HEK293T (cell line): Measurements from ENCODE around the gene HOXD4.

Experiments used
- CTCF ChIA-PET: fragments of 350-600 bp; formaldehyde crosslinking; extraction: SDS; loops from one replicate; lab custom pipeline; 2021; ENCODE audit warnings: antibody characterized with exemption, inconsistent platforms; lab: Yijun Ruan, JAX
- POLR2A ChIA-PET: fragments of 350-600 bp; formaldehyde crosslinking; extraction: SDS; loops from one replicate; lab custom pipeline; 2020; ENCODE audit warnings: antibody characterized with exemption, inconsistent platforms; lab: Yijun Ruan, JAX
- DNase-seq: peaks from one replicate; pipeline ENCODE4 v3.0.0; 2012; ENCODE audit warnings: mixed read lengths; ENCODE audit errors: extremely low spot score
- ARNT ChIP-seq: fragments of 450-650 bp; IDR thresholded peaks from 2 replicates; pipeline ENCODE4 v1.6.1; 2017; ENCODE audit warnings: mild to moderate bottlenecking
- BHLHE40 ChIP-seq: fragments of 450-650 bp; IDR thresholded peaks from 2 replicates; pipeline ENCODE4 v1.6.1; 2016; ENCODE audit warnings: mild to moderate bottlenecking, moderate library complexity, borderline replicate concordance
- CTBP1 ChIP-seq: fragments of 450-650 bp; IDR thresholded peaks from 2 replicates; pipeline ENCODE4 v1.6.1; 2016; ENCODE audit warnings: borderline replicate concordance
- ELF4 ChIP-seq: fragments of 450-650 bp; IDR thresholded peaks from 2 replicates; pipeline ENCODE4 v1.6.1; 2017; ENCODE audit warnings: antibody characterized with exemption
- FOXA1 ChIP-seq: fragments of 450-650 bp; IDR thresholded peaks from 2 replicates; pipeline ENCODE4 v1.6.1; 2016; ENCODE audit warnings: mild to moderate bottlenecking
- FOXK2 ChIP-seq: fragments of 450-650 bp; IDR thresholded peaks from 2 replicates; pipeline ENCODE4 v1.6.1; 2016; ENCODE audit warnings: mild to moderate bottlenecking
- FOXM1 ChIP-seq: fragments of 450-650 bp; IDR thresholded peaks from 2 replicates; pipeline ENCODE4 v1.6.1; 2017; ENCODE audit warnings: mild to moderate bottlenecking, borderline replicate concordance
- HDGF ChIP-seq: fragments of 450-650 bp; IDR thresholded peaks from 2 replicates; pipeline ENCODE4 v1.6.1; 2017; ENCODE audit warnings: antibody characterized with exemption, borderline replicate concordance
- L3MBTL2 ChIP-seq: fragments of 450-650 bp; conservative IDR thresholded peaks from 2 replicates; pipeline ENCODE4 v1.6.1; 2016; ENCODE audit warnings: mild to moderate bottlenecking
- LEF1 ChIP-seq: fragments of 450-650 bp; IDR thresholded peaks from 2 replicates; pipeline ENCODE4 v1.6.1; 2017; ENCODE audit warnings: mild to moderate bottlenecking, borderline replicate concordance
- NFRKB ChIP-seq: fragments of 450-650 bp; IDR thresholded peaks from 2 replicates; pipeline ENCODE4 v1.6.1; 2016; ENCODE audit warnings: mild to moderate bottlenecking, moderate library complexity
- SP1 ChIP-seq: fragments of 450-650 bp; IDR thresholded peaks from 2 replicates; pipeline ENCODE4 v1.6.1; 2017
- SUZ12 ChIP-seq: fragments of 450-650 bp; IDR thresholded peaks from 2 replicates; pipeline ENCODE4 v1.6.1; 2016; ENCODE audit warnings: mild to moderate bottlenecking
- TARDBP ChIP-seq: fragments of 450-650 bp; IDR thresholded peaks from 2 replicates; pipeline ENCODE4 v1.6.1; 2016
- ZNF384 ChIP-seq: fragments of 450-650 bp; IDR thresholded peaks from 2 replicates; pipeline ENCODE4 v1.6.1; 2016
- TF ChIP-seq, protein P1 (sequence below): fragments of 450-650 bp; IDR thresholded peaks from 2 replicates; pipeline ENCODE4 v1.6.1; 2016

The HOXD4 gene

DNA sequence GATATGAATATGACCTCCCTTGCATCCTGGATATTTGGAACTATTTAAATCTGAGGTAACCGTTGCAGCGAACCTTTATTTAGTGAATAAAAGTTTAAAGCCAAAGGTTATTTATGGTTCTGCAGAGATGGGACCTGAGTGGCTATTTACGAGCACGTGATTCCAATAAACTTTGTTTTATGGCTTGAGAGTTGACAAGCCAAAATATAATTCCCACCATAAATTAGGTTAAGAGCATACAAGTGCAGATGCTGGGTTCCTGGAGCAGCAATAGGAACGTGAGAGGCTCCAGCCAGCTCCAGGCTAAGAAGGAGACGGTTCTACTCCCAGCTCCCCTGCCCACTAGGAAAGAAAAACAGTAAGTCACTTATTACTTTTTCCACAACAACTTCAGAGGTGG is 5.2 kb upstream of the HOXD4 start:
- CTCF ChIA-PET = interaction anchor here (1.0 to 3.0 kb wide), 2 partner anchors 239 to 309 kb away, joined by 3 to 11 read pairs; no protein-coding TSS in a partner anchor
- peak; percentile 73 for DNase-seq
- POLR2A ChIA-PET = interaction anchor here (0.7 to 1.5 kb wide), 5 partner anchors 10 to 309 kb away, joined by 3 to 7 read pairs (median 4); no protein-coding TSS in a partner anchor
- TF ChIP-seq SUZ12 (no peak), FOXA1 (no peak), CTBP1 (peak; percentile 92), ARNT (no peak), ELF4 (no peak), HDGF (no peak), FOXM1 (no peak), L3MBTL2 (no peak), NFRKB (no peak), LEF1 (no peak), TARDBP (no peak)
- TF ChIP-seq, protein P1, sequence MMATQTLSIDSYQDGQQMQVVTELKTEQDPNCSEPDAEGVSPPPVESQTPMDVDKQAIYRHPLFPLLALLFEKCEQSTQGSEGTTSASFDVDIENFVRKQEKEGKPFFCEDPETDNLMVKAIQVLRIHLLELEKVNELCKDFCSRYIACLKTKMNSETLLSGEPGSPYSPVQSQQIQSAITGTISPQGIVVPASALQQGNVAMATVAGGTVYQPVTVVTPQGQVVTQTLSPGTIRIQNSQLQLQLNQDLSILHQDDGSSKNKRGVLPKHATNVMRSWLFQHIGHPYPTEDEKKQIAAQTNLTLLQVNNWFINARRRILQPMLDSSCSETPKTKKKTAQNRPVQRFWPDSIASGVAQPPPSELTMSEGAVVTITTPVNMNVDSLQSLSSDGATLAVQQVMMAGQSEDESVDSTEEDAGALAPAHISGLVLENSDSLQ = peak; percentile 96

DNA sequence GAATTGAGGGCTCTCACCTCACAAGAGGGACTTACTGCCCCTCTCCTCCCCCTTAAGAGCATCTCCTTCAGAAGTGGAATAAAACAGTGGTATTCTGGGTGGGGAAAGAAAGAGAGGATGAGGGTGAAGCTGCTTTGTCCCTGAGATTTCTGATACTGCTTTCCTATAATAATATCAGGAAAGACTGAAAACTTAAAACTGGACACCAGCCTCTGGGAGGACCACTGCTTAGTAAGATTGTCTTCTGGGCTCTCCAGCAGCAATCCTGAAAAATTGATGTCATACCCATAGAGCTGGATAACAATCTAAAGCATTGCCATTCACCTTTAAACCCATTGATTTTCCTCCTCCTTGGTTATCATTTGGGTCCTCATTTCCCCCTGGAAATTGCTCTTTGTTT is 4.7 kb upstream of the HOXD4 start:
- no peak for DNase-seq
- POLR2A ChIA-PET = interaction anchor here (1.1 to 1.5 kb wide), 3 partner anchors 9 to 11 kb away, joined by 3 to 7 read pairs (median 5); no protein-coding TSS in a partner anchor
- no peak for TF ChIP-seq SUZ12
- no peak for TF ChIP-seq NFRKB
- TF ChIP-seq TARDBP = no peak
- TF ChIP-seq CTBP1 = no peak
- no peak for TF ChIP-seq L3MBTL2
- TF ChIP-seq FOXM1 = no peak
- TF ChIP-seq FOXK2 = no peak
- TF ChIP-seq FOXA1 = no peak
- TF ChIP-seq ARNT = no peak
- no peak for TF ChIP-seq ELF4
- TF ChIP-seq ZNF384 = no peak
- no peak for TF ChIP-seq SP1
- no peak for TF ChIP-seq BHLHE40
- TF ChIP-seq LEF1 = no peak
- TF ChIP-seq, protein P1 = no peak
- TF ChIP-seq HDGF = no peak
- CTCF ChIA-PET = interaction anchor here (1.0 to 3.0 kb wide), 3 partner anchors 16 to 308 kb away, joined by 3 to 11 read pairs (median 4); no protein-coding TSS in a partner anchor

DNA sequence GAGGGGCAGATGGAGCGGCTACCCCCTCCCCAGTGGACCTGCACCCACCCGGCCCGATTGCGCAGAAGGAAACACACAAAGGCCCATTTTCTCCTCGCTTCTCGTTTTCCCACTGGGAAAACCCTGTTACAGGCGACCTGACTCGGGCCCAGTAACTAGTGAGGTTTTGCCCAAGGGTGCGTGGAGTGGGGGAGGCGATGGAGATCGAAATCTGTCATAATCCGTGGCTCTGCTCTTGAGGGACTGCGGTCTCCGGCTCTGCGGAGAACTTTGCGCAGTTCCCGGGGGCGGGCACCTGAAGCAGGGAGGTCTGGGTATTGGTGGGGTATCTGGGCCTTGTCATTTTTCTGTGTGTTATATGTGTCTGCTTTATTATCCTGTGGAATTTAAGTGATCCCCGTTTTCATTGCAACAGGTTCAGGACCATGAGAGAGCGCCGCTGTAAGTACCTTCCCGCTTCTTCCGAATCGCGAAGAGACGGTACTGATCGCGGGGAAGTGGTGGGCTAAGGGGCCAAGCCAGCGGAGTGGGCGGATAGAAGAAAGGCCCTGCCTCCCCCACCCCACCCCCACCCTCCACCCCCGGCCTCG is 4.0 kb upstream of the HOXD4 start:
- ChIA-PET CTCF (interaction anchor here (1.0 to 3.0 kb wide), 3 partner anchors 15 to 308 kb away, joined by 3 to 11 read pairs (median 4); no protein-coding TSS in a partner anchor), POLR2A (interaction anchor here (1.1 to 1.4 kb wide), 2 partner anchors 9 to 10 kb away, joined by 3 to 5 read pairs; no protein-coding TSS in a partner anchor)
- TF ChIP-seq TARDBP = no peak
- TF ChIP-seq ARNT = no peak
- no peak for DNase-seq

DNA sequence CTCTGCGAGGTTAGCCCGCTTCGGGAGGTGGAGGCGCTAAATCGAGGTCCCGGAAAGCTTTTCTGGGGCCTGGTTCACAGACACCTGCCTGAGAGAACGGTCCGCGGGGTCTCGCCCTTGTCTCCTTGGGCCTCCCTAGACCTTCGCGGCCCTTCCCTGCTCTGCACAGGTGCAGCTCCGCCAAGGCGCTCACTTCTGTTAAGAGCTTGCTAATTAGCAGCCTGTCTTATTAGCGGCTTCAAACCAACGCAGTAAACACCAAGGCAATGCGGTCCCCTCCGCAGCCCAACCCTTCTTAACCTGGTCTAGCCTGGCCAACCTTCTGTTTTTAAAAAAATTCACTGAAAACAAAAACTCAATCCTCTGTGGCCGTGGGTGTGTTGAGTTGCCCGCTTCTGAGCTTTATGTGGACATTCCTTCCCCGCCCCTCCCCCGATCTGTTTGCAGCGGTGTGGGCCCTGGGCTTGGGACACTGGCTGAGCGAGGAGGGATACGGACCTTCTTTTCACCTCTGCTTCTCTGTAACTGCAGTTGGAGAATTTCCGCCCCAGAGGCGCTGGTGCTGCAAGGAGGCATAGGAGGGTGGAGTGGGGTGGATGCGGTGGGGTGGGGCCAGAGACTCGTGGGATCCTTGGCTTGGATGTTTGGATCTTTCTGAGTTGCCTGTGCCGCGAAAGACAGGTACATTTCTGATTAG is 3.4 kb upstream of the HOXD4 start:
- POLR2A ChIA-PET = interaction anchor here (1.2 kb wide), 1 partner anchor 12 kb away, joined by 3 read pairs; no protein-coding TSS in a partner anchor
- no peak for TF ChIP-seq TARDBP
- TF ChIP-seq ZNF384 = no peak
- TF ChIP-seq L3MBTL2 = no peak
- no peak for TF ChIP-seq FOXA1
- TF ChIP-seq SUZ12 = no peak
- CTCF ChIA-PET = interaction anchor here (1.0 to 1.5 kb wide), 2 partner anchors 14 to 307 kb away, joined by 3 to 4 read pairs; no protein-coding TSS in a partner anchor

DNA sequence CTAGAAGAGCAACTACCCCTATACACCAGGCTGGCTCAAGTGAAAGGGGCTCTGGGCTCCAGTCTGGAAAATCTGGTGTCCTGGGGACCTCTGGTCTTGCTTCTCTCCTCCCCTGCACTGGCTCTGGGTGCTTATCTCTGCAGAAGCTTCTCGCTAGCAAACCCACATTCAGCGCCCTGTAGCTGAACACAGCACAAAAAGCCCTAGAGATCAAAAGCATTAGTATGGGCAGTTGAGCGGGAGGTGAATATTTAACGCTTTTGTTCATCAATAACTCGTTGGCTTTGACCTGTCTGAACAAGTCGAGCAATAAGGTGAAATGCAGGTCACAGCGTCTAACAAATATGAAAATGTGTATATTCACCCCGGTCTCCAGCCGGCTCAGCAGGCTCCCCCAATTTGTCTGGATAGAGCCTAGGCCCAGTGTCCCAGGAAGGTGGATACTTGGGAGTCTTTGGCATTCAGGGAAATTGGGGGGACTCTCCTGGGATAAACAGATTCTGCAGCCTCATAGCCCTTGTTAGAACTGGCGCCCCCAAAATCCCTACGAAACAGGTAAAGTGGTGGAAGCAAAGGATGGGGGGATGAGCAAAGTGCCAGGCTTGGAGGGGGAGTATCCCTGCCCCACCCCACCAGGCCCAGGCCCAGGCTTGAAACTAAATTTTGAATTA is 2.5 kb upstream of the HOXD4 start:
- TF ChIP-seq FOXK2 (no peak), ZNF384 (no peak), TARDBP (no peak), CTBP1 (no peak), L3MBTL2 (no peak), FOXA1 (no peak), ELF4 (no peak), FOXM1 (no peak), HDGF (no peak), LEF1 (no peak), NFRKB (no peak), ARNT (no peak), BHLHE40 (no peak), SUZ12 (no peak), SP1 (no peak)
- TF ChIP-seq, protein P1 = no peak
- POLR2A ChIA-PET = interaction anchor here (1.2 kb wide), 1 partner anchor 13 kb away, joined by 3 read pairs; no protein-coding TSS in a partner anchor

More for the DNA sequence above, 3.4 kb upstream of the HOXD4 start:
- DNase-seq = no peak

More for the DNA sequence above, 2.5 kb upstream of the HOXD4 start:
- DNase-seq = no peak
- CTCF ChIA-PET = no interaction called here
